IPS-15b (cell line): ENCODE results near the gene CUX1.

ENCODE experiments used
- H3K27me3 ChIP-seq: one replicate; pipeline ENCODE4 v1.6.1; 2013; ENCODE audit warnings: low read length; ENCODE audit not compliant: control insufficient read depth, insufficient read depth
- H3K36me3 ChIP-seq: one replicate; pipeline ENCODE4 v1.6.1; 2013; ENCODE audit warnings: low read length; ENCODE audit not compliant: control insufficient read depth, insufficient read depth
- H3K4me1 ChIP-seq: one replicate; pipeline ENCODE4 v1.6.1; 2013; ENCODE audit warnings: mild to moderate bottlenecking, low read length; ENCODE audit not compliant: control insufficient read depth, insufficient read depth
- H3K4me3 ChIP-seq: one replicate; pipeline ENCODE4 v1.5.1; 2013; ENCODE audit warnings: low read depth, low read length
- H3K9ac ChIP-seq: one replicate; pipeline ENCODE4 v1.6.1; 2013; ENCODE audit warnings: low read depth, mild to moderate bottlenecking, low read length
- H3K9me3 ChIP-seq: one replicate; pipeline ENCODE4 v1.6.1; 2013; ENCODE audit warnings: mild to moderate bottlenecking, low read length; ENCODE audit not compliant: control insufficient read depth, insufficient read depth

CUX1 gene

GRCh38 chr7:102268635-102269034, 451.2 kb downstream of the CUX1 start:
- Histone ChIP-seq H3K4me3 (no peak overlapping the region), H3K36me3 (no peaks in the 10 kb centered on the region), H3K9ac (no peak overlapping the region), H3K27me3 (no peaks in the 10 kb centered on the region), H3K4me1 (no peaks in the 10 kb centered on the region), H3K9me3 (no peaks in the 10 kb centered on the region)

DNA sequence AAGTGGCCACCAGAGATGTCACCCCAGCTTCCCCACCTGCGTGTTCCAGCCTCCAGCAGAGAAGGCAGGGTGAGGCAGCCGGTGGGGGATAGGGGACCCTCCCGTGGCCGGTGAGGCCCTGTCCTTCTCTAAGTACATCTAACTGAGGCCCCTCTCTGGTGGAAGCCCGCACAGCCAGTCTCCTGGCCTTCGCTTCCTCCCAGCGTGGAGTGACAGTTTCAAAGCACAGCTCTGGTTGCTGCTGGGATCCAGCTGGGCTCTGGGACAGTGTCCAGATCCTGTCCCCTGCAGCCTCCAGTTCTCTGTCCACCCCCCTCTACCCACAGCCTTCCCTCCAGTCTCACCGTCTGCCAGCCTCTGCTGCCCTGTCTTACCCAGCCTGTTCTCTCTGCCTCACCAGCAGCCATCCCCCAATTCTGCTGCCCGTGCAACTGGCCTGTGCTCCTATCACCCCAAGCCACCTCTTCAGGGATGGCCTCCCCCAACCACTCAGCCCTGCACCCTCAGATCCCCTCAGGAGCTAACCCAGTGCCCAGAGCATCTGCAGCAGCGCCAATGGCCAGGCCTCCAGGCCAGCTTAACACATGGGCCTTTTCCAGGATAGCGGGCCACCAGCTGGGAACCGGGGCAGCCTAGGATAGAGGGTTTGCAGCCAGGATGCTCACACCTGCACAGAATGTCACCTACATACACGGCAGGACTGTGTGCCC, 452.9 kb downstream of the CUX1 start:
- H3K36me3 ChIP-seq, result no peaks in the 10 kb centered on the region
- no peaks in the 10 kb centered on the region for H3K9me3 ChIP-seq
- no peaks in the 10 kb centered on the region for H3K4me1 ChIP-seq
- H3K4me3 ChIP-seq, result no peak overlapping the region
- no peak overlapping the region for H3K9ac ChIP-seq
- no peaks in the 10 kb centered on the region for H3K27me3 ChIP-seq

DNA sequence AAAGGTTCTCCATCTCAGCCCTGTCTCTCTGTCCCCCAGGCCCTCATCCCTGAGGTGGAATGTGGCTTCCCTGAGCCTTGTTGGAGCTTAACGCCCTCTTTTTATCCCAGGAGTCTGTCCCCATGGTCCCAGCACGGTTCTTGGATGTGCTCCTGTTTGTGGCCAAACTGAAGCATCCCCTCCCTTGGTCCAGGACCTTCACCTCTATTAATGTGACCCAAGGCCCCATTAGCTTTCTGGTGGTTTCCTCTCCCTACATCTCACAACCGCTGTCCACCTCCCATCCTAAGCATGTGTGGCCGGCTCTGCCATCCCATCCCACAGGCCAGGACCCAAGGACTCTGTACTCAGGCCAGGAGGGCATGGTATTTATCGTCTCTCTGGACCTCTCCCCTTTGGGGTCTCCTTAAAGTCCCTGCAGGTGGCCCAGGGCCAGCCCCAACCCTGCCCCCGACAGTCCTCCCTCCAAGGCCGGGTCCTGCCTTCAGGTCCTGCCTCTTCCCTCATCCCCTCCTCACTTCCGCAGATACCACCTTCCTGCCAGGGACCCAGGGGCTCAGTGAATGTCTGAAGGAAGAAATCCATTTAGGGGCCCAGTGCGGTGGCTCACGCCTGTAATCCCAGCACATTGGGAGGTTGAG, 453.9 kb downstream of the CUX1 start:
- H3K4me1 ChIP-seq, result no peaks in the 10 kb centered on the region

GRCh38 chr7:102272075-102272916, 454.9 kb downstream of the CUX1 start:
- H3K4me1 ChIP-seq, result no peaks in the 10 kb centered on the region
- no peaks in the 10 kb centered on the region for H3K36me3 ChIP-seq
- no peaks in the 10 kb centered on the region for H3K27me3 ChIP-seq
- no peak overlapping the region for H3K9ac ChIP-seq
- H3K9me3 ChIP-seq, result no peaks in the 10 kb centered on the region
- no peak overlapping the region for H3K4me3 ChIP-seq

More for the DNA sequence above, 453.9 kb downstream of the CUX1 start:
- H3K9ac ChIP-seq, result no peak overlapping the region
- no peaks in the 10 kb centered on the region for H3K36me3 ChIP-seq
- no peaks in the 10 kb centered on the region for H3K27me3 ChIP-seq
- no peaks in the 10 kb centered on the region for H3K9me3 ChIP-seq
- H3K4me3 ChIP-seq, result no peak overlapping the region

DNA sequence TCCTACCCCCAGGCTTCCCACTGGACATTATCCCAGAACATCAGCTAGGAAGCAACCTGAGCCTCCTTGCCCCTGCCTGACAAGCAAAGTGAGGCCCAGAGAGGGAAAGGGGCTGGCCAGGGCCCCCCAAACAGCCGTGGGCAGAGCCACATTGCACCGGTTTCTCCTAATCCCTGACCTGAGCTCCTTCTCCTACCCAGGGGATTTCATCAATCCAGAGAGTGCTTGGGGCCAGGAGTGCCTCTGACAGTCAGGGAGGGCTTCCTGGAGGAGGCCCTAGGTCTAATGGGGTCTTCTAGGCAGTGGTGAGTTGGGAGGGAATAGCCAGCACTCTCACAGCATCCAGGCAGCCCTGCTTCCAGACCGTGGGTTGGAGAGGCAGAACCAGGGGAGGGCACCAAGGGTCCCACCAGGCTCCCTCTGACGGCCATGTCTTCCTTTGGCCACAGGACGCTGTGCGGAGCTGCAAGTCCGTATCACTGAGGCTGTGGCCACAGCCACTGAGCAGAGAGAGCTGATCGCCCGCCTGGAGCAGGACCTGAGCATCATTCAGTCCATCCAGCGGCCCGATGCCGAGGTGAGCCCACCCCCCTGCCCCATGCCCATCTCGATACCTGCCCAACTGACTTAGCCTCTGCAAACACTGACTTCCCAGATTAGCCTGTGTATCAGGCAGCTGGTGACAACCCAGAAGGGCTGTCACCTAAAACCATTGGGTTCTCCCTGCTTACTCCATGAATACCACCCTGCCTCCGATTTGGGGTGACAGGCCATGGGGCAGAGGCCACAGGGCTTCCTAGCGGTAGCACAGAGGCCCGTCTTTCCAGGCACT, 455.7 kb downstream of the CUX1 start:
- H3K36me3 ChIP-seq, result no peaks in the 10 kb centered on the region
- H3K4me3 ChIP-seq, result no peak overlapping the region
- no peaks in the 10 kb centered on the region for H3K4me1 ChIP-seq
- H3K9ac ChIP-seq, result no peak overlapping the region
- H3K9me3 ChIP-seq, result no peaks in the 10 kb centered on the region
- H3K27me3 ChIP-seq, result no peaks in the 10 kb centered on the region

DNA sequence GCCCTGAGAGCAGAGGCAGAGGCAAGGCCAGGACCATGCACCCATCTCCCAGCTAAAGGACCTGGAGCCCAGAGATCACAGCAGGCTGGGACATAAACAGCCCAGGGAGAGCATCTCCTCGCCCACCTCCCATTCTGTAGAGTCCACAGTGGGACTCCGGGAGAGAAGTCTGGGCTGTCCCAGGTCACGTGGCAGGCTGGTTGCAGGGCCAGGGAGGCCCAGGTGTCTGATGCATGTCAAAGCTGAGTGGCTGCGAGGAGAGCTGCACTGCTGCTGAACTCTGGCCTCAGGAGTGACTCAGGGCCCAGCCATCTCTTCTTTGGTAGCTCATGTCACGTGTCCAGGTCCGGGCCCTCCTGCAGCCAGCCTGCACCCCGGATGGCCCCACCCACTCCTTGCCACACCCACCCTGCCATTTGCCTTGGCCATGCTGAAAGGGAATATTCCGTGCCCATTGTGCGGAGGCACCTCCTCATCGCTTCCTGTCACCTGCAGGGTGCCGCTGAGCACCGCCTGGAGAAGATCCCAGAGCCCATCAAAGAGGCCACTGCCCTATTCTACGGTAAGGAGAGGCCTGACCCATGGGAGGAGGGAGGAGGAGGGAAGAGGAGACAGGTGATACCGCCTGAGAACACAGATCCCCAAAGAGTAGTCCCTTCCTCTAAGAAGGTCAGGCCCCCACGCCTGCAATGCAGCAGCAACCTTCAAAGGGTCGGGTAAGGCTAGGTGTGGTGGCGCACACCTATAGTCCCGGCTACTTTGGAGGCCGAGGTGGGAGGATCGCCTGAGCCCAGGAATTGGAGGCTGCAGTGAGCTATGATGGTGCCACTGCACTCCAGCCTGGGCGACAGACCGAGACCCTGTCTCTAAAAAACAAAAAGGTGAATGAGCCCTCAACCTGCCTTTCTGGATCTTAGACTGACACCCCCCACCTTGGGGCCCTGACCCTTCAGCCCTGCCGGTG, 456.6 kb downstream of the CUX1 start:
- no peak overlapping the region for H3K4me3 ChIP-seq
- H3K9ac ChIP-seq, result no peak overlapping the region
- no peaks in the 10 kb centered on the region for H3K4me1 ChIP-seq
- no peaks in the 10 kb centered on the region for H3K36me3 ChIP-seq
- no peaks in the 10 kb centered on the region for H3K27me3 ChIP-seq
- H3K9me3 ChIP-seq, result no peaks in the 10 kb centered on the region

DNA sequence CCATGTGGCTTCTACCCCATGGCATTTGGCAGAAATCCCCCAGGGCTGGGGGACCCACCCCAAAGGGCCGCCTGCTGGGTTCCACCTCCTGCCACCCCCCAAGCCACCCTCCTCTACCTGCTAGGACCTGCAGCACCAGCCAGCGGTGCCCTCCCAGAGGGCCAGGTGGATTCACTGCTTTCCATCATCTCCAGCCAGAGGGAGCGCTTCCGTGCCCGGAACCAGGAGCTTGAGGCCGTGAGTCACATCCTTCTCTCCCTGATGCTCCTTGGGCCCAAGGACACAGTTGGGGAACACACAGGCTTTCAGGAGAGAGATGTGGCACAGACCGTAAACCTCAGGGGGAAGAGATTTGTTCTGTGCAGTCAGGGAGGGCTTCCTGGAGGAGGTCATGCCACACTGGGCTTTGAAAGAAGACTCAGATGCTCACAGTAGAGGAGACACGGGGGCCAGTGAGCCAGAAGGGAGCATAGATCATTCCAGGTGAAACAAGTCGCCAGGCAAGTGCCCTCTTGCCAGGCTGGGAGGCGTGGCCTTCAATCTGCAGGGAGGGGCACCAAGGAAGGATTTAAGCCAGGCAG, 457.8 kb downstream of the CUX1 start:
- Histone ChIP-seq H3K4me3 (no peak overlapping the region), H3K9me3 (no peaks in the 10 kb centered on the region), H3K4me1 (peaks cover 3% of the 10 kb centered on the region), H3K9ac (no peak overlapping the region), H3K36me3 (no peaks in the 10 kb centered on the region), H3K27me3 (no peaks in the 10 kb centered on the region)

DNA sequence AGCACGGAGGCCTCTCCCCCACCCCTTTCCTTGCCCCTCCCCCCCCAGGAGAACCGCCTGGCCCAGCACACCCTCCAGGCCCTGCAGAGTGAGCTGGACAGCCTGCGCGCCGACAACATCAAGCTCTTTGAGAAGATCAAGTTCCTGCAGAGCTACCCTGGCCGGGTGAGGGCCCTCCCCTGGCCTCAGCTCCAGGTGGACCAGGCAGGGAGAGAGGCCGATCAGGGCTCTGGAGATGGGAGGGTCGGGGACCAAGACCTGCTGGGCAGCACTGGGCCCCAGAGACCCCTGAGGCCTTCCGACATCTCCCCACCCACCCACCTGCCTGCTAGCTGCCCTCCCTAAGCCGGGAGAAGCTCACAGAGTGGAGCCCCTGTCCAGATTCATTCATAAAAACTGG, 460.5 kb downstream of the CUX1 start:
- peaks cover 3% of the 10 kb centered on the region for H3K4me1 ChIP-seq
- no peak overlapping the region for H3K9ac ChIP-seq
- H3K27me3 ChIP-seq, result no peaks in the 10 kb centered on the region
- no peak overlapping the region for H3K4me3 ChIP-seq
- no peaks in the 10 kb centered on the region for H3K9me3 ChIP-seq
- no peaks in the 10 kb centered on the region for H3K36me3 ChIP-seq

GRCh38 chr7:102279537-102280400, 462.3 kb downstream of the CUX1 start:
- Histone ChIP-seq H3K9me3 (no peaks in the 10 kb centered on the region), H3K9ac (no peak overlapping the region), H3K27me3 (no peaks in the 10 kb centered on the region), H3K4me1 (peaks cover 3% of the 10 kb centered on the region), H3K36me3 (no peaks in the 10 kb centered on the region), H3K4me3 (no peak overlapping the region)

- H3K9ac ChIP-seq, result no peak overlapping the region
- H3K9me3 ChIP-seq, result no peaks in the 10 kb centered on the region
- no peaks in the 10 kb centered on the region for H3K36me3 ChIP-seq
- H3K4me1 ChIP-seq, result peaks cover 3% of the 10 kb centered on the region
- no peak overlapping the region for H3K4me3 ChIP-seq
- peaks cover 4% of the 10 kb centered on the region for H3K27me3 ChIP-seq
Measured at GRCh38 chr7:102280521-102280920, 463.1 kb downstream of the CUX1 start.
